ENCODE measurements around the gene SORCS2. TPM values are rescaled to one million over a fixed set of nuclear protein-coding genes. Genes with fewer than 3 reads are reported as not detected.

The SORCS2 gene
- total RNA-seq, 1 experiment from 2014 or later = 0.15 TPM

GRCh38 chr4:7498446-7499200, 306.3 kb downstream of the SORCS2 start:
- H3K9me3 ChIP-seq (ENCODE audit: control insufficient read depth, insufficient read depth, low read depth, low read length) = no peaks in the 10 kb centered on the region
- intact Hi-C loops (cut with micrococcal nuclease; ENCODE audit: unreplicated experiment) = no loop called here
- no peaks in the 10 kb centered on the region for H3K27me3 ChIP-seq (ENCODE audit: control insufficient read depth, insufficient read depth, low read length)
- ATAC-seq (no peak), DNase-seq (ENCODE audit: low read depth, low spot score) (no peak)
- POLR2A ChIA-PET = no interaction called here
- no peak overlapping the region for H3K4me3 ChIP-seq (ENCODE audit: low read depth in 2 of 2, low read length in 2 of 2)
- BruUV-seq (replicated peaks) = no TSS peak
- TF ChIP-seq SIN3A (IDR thresholded peaks at IDR 0.05; ENCODE audit: borderline replicate concordance, insufficient read depth, low read depth, low read length) (no peak), CTCF (IDR thresholded peaks at IDR 0.05) (no peak), TCF7L2 (IDR thresholded peaks at IDR 0.05; ENCODE audit: low read depth, low read length) (no peak), POLR2AphosphoS5 (IDR thresholded peaks at IDR 0.05; ENCODE audit: low read depth, low read length) (no peak)
- TF ChIP-seq, protein P1, sequence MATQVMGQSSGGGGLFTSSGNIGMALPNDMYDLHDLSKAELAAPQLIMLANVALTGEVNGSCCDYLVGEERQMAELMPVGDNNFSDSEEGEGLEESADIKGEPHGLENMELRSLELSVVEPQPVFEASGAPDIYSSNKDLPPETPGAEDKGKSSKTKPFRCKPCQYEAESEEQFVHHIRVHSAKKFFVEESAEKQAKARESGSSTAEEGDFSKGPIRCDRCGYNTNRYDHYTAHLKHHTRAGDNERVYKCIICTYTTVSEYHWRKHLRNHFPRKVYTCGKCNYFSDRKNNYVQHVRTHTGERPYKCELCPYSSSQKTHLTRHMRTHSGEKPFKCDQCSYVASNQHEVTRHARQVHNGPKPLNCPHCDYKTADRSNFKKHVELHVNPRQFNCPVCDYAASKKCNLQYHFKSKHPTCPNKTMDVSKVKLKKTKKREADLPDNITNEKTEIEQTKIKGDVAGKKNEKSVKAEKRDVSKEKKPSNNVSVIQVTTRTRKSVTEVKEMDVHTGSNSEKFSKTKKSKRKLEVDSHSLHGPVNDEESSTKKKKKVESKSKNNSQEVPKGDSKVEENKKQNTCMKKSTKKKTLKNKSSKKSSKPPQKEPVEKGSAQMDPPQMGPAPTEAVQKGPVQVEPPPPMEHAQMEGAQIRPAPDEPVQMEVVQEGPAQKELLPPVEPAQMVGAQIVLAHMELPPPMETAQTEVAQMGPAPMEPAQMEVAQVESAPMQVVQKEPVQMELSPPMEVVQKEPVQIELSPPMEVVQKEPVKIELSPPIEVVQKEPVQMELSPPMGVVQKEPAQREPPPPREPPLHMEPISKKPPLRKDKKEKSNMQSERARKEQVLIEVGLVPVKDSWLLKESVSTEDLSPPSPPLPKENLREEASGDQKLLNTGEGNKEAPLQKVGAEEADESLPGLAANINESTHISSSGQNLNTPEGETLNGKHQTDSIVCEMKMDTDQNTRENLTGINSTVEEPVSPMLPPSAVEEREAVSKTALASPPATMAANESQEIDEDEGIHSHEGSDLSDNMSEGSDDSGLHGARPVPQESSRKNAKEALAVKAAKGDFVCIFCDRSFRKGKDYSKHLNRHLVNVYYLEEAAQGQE (IDR thresholded peaks at IDR 0.05; ENCODE audit: insufficient read depth in 1 of 2, low read depth in 2 of 2, low read length in 1 of 2) = no peak
- no peak overlapping the region for H3K27ac ChIP-seq (ENCODE audit: low read length)
- H3K4me1 ChIP-seq (ENCODE audit: control insufficient read depth, insufficient read depth, low read length) = no peaks in the 10 kb centered on the region
- no peaks in the 10 kb centered on the region for H3K36me3 ChIP-seq (ENCODE audit: control insufficient read depth, insufficient read depth, low read length)
- CTCF ChIA-PET = no interaction called here
- in situ Hi-C loops (cut with HindIII; ENCODE audit: low pct_unique_long_range_greater_than_20kb, low sequenced_read_pairs) = no loop called here

GRCh38 chr4:7499661-7500060, 307.3 kb downstream of the SORCS2 start:
- no peak for ATAC-seq
- POLR2A ChIA-PET = no interaction called here
- CTCF ChIA-PET = no interaction called here
- Histone ChIP-seq H3K4me3 (ENCODE audit: low read depth in 2 of 2, low read length in 2 of 2) (no peak overlapping the region), H3K36me3 (ENCODE audit: control insufficient read depth, insufficient read depth, low read length) (no peaks in the 10 kb centered on the region), H3K27me3 (ENCODE audit: control insufficient read depth, insufficient read depth, low read length) (no peaks in the 10 kb centered on the region), H3K4me1 (ENCODE audit: control insufficient read depth, insufficient read depth, low read length) (no peaks in the 10 kb centered on the region), H3K9me3 (ENCODE audit: control insufficient read depth, insufficient read depth, low read depth, low read length) (no peaks in the 10 kb centered on the region), H3K27ac (ENCODE audit: low read length) (no peak overlapping the region)
- intact Hi-C loops (cut with micrococcal nuclease; ENCODE audit: unreplicated experiment) (no loop called here), in situ Hi-C loops (cut with HindIII; ENCODE audit: low pct_unique_long_range_greater_than_20kb, low sequenced_read_pairs) (no loop called here)
- no peak for DNase-seq (ENCODE audit: low read depth, low spot score)
- no peak for TF ChIP-seq CTCF (IDR thresholded peaks at IDR 0.05)
- no peak for TF ChIP-seq SIN3A (IDR thresholded peaks at IDR 0.05; ENCODE audit: borderline replicate concordance, insufficient read depth, low read depth, low read length)
- TF ChIP-seq POLR2AphosphoS5 (IDR thresholded peaks at IDR 0.05; ENCODE audit: low read depth, low read length) = no peak
- TF ChIP-seq, protein P1 (IDR thresholded peaks at IDR 0.05; ENCODE audit: insufficient read depth in 1 of 2, low read depth in 2 of 2, low read length in 1 of 2) = no peak
- no peak for TF ChIP-seq TCF7L2 (IDR thresholded peaks at IDR 0.05; ENCODE audit: low read depth, low read length)
- no TSS peak for BruUV-seq (replicated peaks)

All from Panc1 (cell line).